Measurements from ENCODE around the gene TNIK. TPM values are rescaled to one million over a fixed set of nuclear protein-coding genes. Genes with fewer than 3 reads are reported as not detected.

TNIK gene
- total RNA-seq, 1 donor from 2014 or later = 1.1 TPM

DNA sequence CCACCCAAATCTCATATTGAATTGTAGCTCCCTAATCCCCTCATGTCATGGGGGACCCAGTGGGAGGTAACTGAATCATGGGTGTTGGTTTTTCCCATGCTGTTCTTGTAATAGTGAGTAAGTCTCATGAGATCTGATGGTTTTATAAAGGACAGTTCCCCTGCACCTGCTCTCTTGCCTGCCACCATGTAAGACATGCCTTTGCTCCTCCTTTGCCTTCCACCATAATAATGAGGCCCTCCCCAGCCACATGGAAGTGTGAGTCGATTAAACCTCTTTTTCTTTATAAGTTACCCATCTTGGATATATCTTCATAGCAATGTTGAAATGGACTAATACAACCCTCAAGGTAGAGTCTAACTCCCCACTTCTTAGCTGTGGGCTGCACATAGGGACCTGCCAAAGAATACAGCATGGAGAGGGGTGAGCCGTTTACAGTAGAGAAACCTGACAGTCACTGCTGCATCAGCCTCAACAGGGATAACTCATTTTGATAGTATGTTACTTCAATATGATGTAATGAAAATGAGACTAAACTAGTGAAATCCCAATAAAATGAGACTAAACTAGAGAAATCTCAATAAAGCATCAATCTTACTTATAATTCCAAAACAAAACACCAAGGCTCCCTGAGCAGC is 117.3 kb downstream of the TNIK start:
- Histone ChIP-seq H3K27me3 (ENCODE audit: control insufficient read depth, insufficient read depth, low read length) (no peaks in the 10 kb centered on the region), H3K4me3 (ENCODE audit: low read depth, low read length) (no peak overlapping the region), H3K36me3 (ENCODE audit: control insufficient read depth, insufficient read depth, low read length) (no peaks in the 10 kb centered on the region)
- DNase-seq (ENCODE audit: low read depth) (no peak), FAIRE-seq (no peak)
- TF ChIP-seq, protein P1, sequence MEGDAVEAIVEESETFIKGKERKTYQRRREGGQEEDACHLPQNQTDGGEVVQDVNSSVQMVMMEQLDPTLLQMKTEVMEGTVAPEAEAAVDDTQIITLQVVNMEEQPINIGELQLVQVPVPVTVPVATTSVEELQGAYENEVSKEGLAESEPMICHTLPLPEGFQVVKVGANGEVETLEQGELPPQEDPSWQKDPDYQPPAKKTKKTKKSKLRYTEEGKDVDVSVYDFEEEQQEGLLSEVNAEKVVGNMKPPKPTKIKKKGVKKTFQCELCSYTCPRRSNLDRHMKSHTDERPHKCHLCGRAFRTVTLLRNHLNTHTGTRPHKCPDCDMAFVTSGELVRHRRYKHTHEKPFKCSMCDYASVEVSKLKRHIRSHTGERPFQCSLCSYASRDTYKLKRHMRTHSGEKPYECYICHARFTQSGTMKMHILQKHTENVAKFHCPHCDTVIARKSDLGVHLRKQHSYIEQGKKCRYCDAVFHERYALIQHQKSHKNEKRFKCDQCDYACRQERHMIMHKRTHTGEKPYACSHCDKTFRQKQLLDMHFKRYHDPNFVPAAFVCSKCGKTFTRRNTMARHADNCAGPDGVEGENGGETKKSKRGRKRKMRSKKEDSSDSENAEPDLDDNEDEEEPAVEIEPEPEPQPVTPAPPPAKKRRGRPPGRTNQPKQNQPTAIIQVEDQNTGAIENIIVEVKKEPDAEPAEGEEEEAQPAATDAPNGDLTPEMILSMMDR (IDR thresholded peaks at IDR 0.05; ENCODE audit: insufficient read depth, low read length, severe bottlenecking) = no peak

DNA sequence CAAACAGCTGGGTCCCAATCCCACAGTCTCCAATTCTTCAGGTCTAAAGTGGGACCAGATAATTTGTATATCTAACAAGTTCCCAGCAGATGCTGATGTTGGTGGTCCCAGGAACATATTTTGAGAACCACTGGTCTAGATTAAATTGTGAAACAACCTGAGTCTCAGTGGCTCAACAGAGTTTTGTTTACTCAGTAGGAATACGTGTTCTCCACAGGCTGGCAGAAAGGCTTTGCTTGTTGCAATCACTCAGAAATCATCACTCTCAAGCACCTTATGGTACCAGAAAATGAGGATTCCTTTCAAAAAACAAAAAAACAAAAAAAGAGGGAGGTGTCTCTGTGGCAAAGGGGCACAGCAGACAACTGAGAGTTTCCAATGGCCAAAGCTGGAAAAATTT is 118.0 kb downstream of the TNIK start:
- TF ChIP-seq, protein P1 (IDR thresholded peaks at IDR 0.05; ENCODE audit: insufficient read depth, low read length, severe bottlenecking) = no peak
- Histone ChIP-seq H3K27me3 (ENCODE audit: control insufficient read depth, insufficient read depth, low read length) (no peaks in the 10 kb centered on the region), H3K4me3 (ENCODE audit: low read depth, low read length) (no peak overlapping the region), H3K36me3 (ENCODE audit: control insufficient read depth, insufficient read depth, low read length) (no peaks in the 10 kb centered on the region)
- no peak for DNase-seq (ENCODE audit: low read depth)
- FAIRE-seq = no peak

DNA sequence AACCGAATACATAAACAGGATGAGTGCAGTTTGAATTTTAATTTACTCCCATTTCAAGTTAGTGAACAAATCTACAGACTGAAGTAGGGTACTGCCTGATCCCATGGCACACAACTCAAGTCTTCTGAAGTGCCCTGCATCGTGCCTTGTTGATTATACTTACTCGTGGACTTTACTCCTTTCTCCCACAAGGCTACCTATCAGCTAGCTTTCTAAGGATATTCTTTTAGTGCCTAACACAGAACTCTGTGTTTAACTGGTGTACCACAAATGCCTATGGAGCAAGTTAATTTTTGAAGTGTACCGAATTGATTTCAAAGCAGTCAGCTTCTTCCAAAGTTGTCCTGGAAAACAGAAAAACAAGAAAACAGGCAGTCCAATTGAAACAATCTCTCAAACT is 119.8 kb downstream of the TNIK start:
- TF ChIP-seq, protein P1 (IDR thresholded peaks at IDR 0.05; ENCODE audit: insufficient read depth, low read length, severe bottlenecking) = no peak
- DNase-seq (ENCODE audit: low read depth) (no peak), FAIRE-seq (no peak)
- Histone ChIP-seq H3K36me3 (ENCODE audit: control insufficient read depth, insufficient read depth, low read length) (no peaks in the 10 kb centered on the region), H3K27me3 (ENCODE audit: control insufficient read depth, insufficient read depth, low read length) (no peaks in the 10 kb centered on the region), H3K4me3 (ENCODE audit: low read depth, low read length) (no peak overlapping the region)

DNA sequence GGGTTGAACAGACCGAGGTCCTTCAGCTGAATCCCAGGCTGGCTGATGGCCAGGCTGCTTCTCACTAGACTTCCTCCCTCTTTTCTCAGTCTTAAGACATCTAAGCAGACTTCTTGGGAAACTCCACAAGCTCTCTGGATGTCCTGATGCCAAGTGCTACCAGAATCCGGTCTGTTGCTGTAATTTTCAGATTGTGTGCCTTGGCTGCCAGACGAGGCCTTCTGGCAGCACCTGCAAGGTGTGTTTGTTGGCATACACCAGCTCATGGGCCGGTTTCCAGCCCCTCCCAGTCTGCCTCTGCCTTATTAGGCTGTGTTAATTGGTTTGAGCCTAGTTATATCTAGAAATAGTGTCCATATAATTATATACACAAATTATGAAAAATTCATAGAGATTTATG is 120.6 kb downstream of the TNIK start:
- no peak for DNase-seq (ENCODE audit: low read depth)
- H3K36me3 ChIP-seq (ENCODE audit: control insufficient read depth, insufficient read depth, low read length) = no peaks in the 10 kb centered on the region
- FAIRE-seq = no peak
- no peaks in the 10 kb centered on the region for H3K27me3 ChIP-seq (ENCODE audit: control insufficient read depth, insufficient read depth, low read length)
- no peak overlapping the region for H3K4me3 ChIP-seq (ENCODE audit: low read depth, low read length)
- TF ChIP-seq, protein P1 (IDR thresholded peaks at IDR 0.05; ENCODE audit: insufficient read depth, low read length, severe bottlenecking) = no peak

DNA sequence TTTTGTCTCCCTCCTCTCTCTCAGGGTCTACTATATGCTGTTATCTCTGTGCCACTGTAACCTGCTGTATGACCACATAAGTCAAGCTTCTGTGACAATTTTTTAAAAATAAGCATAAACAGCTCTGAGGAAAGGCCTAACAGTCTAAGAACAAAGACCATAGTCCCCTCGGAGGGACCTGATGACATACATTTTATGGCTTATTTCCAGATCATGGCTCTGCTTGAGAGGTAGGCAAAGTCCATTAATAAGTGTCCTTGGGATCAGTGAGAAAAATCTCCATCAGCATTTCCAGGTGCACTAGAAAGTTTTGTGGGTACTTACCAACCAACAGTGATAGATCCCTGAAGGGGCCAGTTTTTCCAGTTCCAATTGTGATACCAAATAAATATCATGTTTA is 123.8 kb downstream of the TNIK start:
- DNase-seq (ENCODE audit: low read depth) = no peak
- Histone ChIP-seq H3K4me3 (ENCODE audit: low read depth, low read length) (no peak overlapping the region), H3K36me3 (ENCODE audit: control insufficient read depth, insufficient read depth, low read length) (no peaks in the 10 kb centered on the region), H3K27me3 (ENCODE audit: control insufficient read depth, insufficient read depth, low read length) (no peaks in the 10 kb centered on the region)
- no peak for FAIRE-seq
- TF ChIP-seq, protein P1 (IDR thresholded peaks at IDR 0.05; ENCODE audit: insufficient read depth, low read length, severe bottlenecking) = no peak

DNA sequence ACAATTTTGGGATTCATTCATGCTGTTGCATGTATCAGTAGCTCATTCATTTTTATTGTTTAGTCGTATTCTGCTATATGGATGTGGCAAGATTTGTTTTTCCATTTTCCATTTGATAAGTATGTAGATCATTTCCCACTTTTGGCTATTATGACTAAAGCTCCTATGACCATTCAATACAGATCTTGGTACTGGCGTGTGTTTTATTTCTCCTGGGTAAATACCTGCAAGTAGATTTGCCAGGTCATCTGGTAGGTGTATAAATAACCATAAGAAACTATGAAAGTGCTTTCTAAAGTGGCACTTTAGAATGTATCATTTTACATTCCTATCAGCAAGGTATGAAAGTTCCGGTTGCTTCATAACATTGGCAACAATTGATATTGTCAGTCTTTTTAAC is 124.6 kb downstream of the TNIK start:
- peak; percentile 56 for DNase-seq (ENCODE audit: low read depth)
- Histone ChIP-seq H3K4me3 (ENCODE audit: low read depth, low read length) (no peak overlapping the region), H3K27me3 (ENCODE audit: control insufficient read depth, insufficient read depth, low read length) (no peaks in the 10 kb centered on the region), H3K36me3 (ENCODE audit: control insufficient read depth, insufficient read depth, low read length) (no peaks in the 10 kb centered on the region)
- no peak for FAIRE-seq
- TF ChIP-seq, protein P1 (IDR thresholded peaks at IDR 0.05; ENCODE audit: insufficient read depth, low read length, severe bottlenecking) = no peak
